Liver (tissue), 9 donors: ENCODE results near the gene RAB2B. TPM values are rescaled to one million over a fixed set of nuclear protein-coding genes. Genes with fewer than 3 reads are reported as not detected.

Source experiments
- DNase-seq: peaks from one replicate; pipeline ENCODE4 v3.0.0-alpha.2; 2017; ENCODE audit warnings: low spot score
- H3K27ac ChIP-seq, 2 donors: one replicate each; pipeline ENCODE4 v1.7.0; 2013; ENCODE audit warnings: inconsistent platforms in 2 of 2, low read length in 2 of 2, control low read depth in 1 of 2, low read depth in 1 of 2, mild to moderate bottlenecking in 1 of 2
- H3K27me3 ChIP-seq, 4 donors: one replicate each; pipeline versions ENCODE4 v1.6.1 to v1.7.0; 2013; ENCODE audit warnings: low read length in 3 of 4, inconsistent platforms in 1 of 4, mild to moderate bottlenecking in 1 of 4, moderate library complexity in 1 of 4; ENCODE audit not compliant: control insufficient read depth in 4 of 4, insufficient read depth in 4 of 4
- H3K36me3 ChIP-seq, 4 donors: one replicate each; pipeline versions ENCODE4 v1.6.1 to v1.7.0; 2013; ENCODE audit warnings: low read length in 3 of 4, mild to moderate bottlenecking in 3 of 4, low read depth in 1 of 4, moderate library complexity in 1 of 4; ENCODE audit not compliant: control insufficient read depth in 4 of 4, insufficient read depth in 3 of 4
- H3K4me1 ChIP-seq, 4 donors: one replicate each; pipeline versions ENCODE4 v1.6.1 to v1.7.0; 2013; ENCODE audit warnings: low read length in 3 of 4, mild to moderate bottlenecking in 3 of 4, moderate library complexity in 1 of 4; ENCODE audit not compliant: control insufficient read depth in 4 of 4, insufficient read depth in 4 of 4
- H3K4me3 ChIP-seq, 3 donors: one replicate each; pipeline versions ENCODE4 v1.6.1 to v1.7.0; 2013; ENCODE audit warnings: low read length in 3 of 3, control low read depth in 1 of 3, low read depth in 1 of 3, mild to moderate bottlenecking in 1 of 3
- H3K9ac ChIP-seq, 2 donors: one replicate each; pipeline ENCODE4 v1.7.0; 2013; ENCODE audit warnings: low read length in 2 of 2, mild to moderate bottlenecking in 2 of 2, moderate library complexity in 2 of 2, control low read depth in 1 of 2, low read depth in 1 of 2
- H3K9me3 ChIP-seq, 4 donors: one replicate each; pipeline versions ENCODE4 v1.6.1 to v1.7.0; 2013; ENCODE audit warnings: low read length in 3 of 4; ENCODE audit not compliant: control insufficient read depth in 4 of 4
- ATF3 ChIP-seq: IDR thresholded peaks from 2 replicates; pipeline ENCODE4 v1.6.1; 2016; ENCODE audit warnings: antibody characterized with exemption
- EGR1 ChIP-seq, 2 donors: IDR thresholded peaks; 2 replicates each; pipeline ENCODE4 v1.6.1; 2016 to 2018; ENCODE audit warnings: antibody characterized with exemption in 2 of 2, low read depth in 2 of 2
- FOXA1 ChIP-seq: IDR thresholded peaks from 2 replicates; pipeline ENCODE4 v1.6.1; 2016; ENCODE audit warnings: antibody characterized with exemption
- FOXA2 ChIP-seq: IDR thresholded peaks from 2 replicates; pipeline ENCODE4 v1.6.1; 2016; ENCODE audit warnings: antibody characterized with exemption
- GABPA ChIP-seq, 2 donors: IDR thresholded peaks in 1 of 2; conservative IDR thresholded peaks in 1 of 2; 2 replicates each; pipeline ENCODE4 v1.6.1; 2016; ENCODE audit warnings: antibody characterized with exemption in 2 of 2, mild to moderate bottlenecking in 1 of 2, moderate library complexity in 1 of 2
- HNF4A ChIP-seq, 2 donors: conservative IDR thresholded peaks; 2 replicates each; pipeline ENCODE4 v1.6.1; 2016; ENCODE audit warnings: antibody characterized with exemption in 2 of 2, mild to moderate bottlenecking in 2 of 2
- HNF4G ChIP-seq: IDR thresholded peaks from 2 replicates; pipeline ENCODE4 v1.6.1; 2016; ENCODE audit warnings: antibody characterized with exemption
- JUND ChIP-seq, 2 donors: IDR thresholded peaks; 2 replicates each; pipeline ENCODE4 v1.6.1; 2016; ENCODE audit warnings: antibody characterized with exemption in 2 of 2
- MAX ChIP-seq: IDR thresholded peaks from 2 replicates; pipeline ENCODE4 v1.6.1; 2016; ENCODE audit warnings: antibody characterized with exemption
- NR2F2 ChIP-seq: IDR thresholded peaks from 2 replicates; pipeline ENCODE4 v1.6.1; 2016; ENCODE audit warnings: antibody characterized with exemption
- RAD21 ChIP-seq, 2 donors: IDR thresholded peaks; 2 replicates each; pipeline ENCODE4 v1.6.1; 2016; ENCODE audit warnings: antibody characterized with exemption in 2 of 2, mild to moderate bottlenecking in 2 of 2
- REST ChIP-seq: IDR thresholded peaks from 2 replicates; pipeline ENCODE4 v1.6.1; 2016; ENCODE audit warnings: antibody characterized with exemption, mild to moderate bottlenecking
- RXRA ChIP-seq, 2 donors: IDR thresholded peaks; 2 replicates each; pipeline ENCODE4 v1.6.1; 2017 to 2018; ENCODE audit warnings: antibody characterized with exemption in 2 of 2, mild to moderate bottlenecking in 1 of 2
- SP1 ChIP-seq: IDR thresholded peaks from 2 replicates; pipeline ENCODE4 v1.6.1; 2018; ENCODE audit warnings: antibody characterized with exemption, mild to moderate bottlenecking
- TAF1 ChIP-seq: conservative IDR thresholded peaks from 2 replicates; pipeline ENCODE4 v1.6.1; 2016; ENCODE audit warnings: antibody characterized with exemption, mild to moderate bottlenecking
- YY1 ChIP-seq: IDR thresholded peaks from 2 replicates; pipeline ENCODE4 v1.6.1; 2016; ENCODE audit warnings: antibody characterized with exemption, mild to moderate bottlenecking
- WGBS: extraction: QIAGEN DNeasy Blood & Tissue Kit; methylation state at CpG from one replicate; pipeline ENCODE4 v1.1.7; 2013; 5-methylcytosine and 5-hydroxymethylcytosine counted together
- polyA plus RNA-seq, 2 donors: library from polyadenylated mRNA; stranded (reverse) in 1 of 2; unstranded in 1 of 2; fragments of 200-250 nt in 1 of 2; fragments of >200 nt in 1 of 2; fragmentation: Nextera tagmentation in 1 of 2; extraction: Ambion mirVana in 1 of 2; gene quantifications; one replicate each; pipeline versions ENCODE4 v1.2.1 to v1.2.3, GENCODE V29; 2013 to 2015
- total RNA-seq, 2 donors: library from RNA; depleted of rRNA; stranded (reverse); fragments of >200 nt; gene quantifications; one replicate each; pipeline ENCODE4 v1.2.3, GENCODE V29; 2014
- TF ChIP-seq, protein P1 (sequence below): IDR thresholded peaks from 2 replicates; pipeline ENCODE4 v1.6.1; 2016; ENCODE audit warnings: antibody characterized with exemption
- TF ChIP-seq, protein P2 (sequence below): fragments of 150-350 bp; IDR thresholded peaks from 2 replicates; pipeline ENCODE4 v1.5.1; 2017; ENCODE audit warnings: improper control_type of control experiment, low read depth, low read length; ENCODE audit not compliant: missing input control
- donor health status: healthy.
- donor health status: healthy.
- donor health status: healthy.
- donor health status: healthy.
- donor health status: healthy.

Gene RAB2B
- total and polyA plus RNA-seq, 4 donors = 4.2 to 60.9 (median 10.4) TPM

DNA sequence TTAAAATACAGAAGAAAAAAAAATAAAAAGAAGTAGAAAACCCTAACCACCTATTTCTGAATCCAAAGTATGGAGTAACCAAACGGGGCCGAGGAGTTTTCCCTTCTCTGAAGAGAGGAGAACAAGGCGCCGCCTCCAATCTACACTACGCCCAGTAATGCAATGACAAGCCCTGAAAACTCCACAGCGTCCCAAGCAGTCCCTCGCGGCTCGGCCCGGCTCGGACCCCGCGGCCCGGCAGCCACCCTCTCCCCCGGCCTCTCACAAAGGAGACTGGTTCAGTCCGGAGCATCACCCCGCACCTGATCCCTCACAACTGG lies 21.2 kb downstream of the RAB2B start:
- no peak for TF ChIP-seq FOXA1
- no peaks in the 10 kb centered on the region for H3K9me3 ChIP-seq
- peaks cover 3 to 16% (median 10%) of the 10 kb centered on the region in 4 donors for H3K4me1 ChIP-seq
- H3K27ac ChIP-seq = peak overlapping the region; percentile 52 to 72
- WGBS = under 1% methylated on average over 17 of the region's 17 CpGs
- DNase-seq = no peak
- no peaks in the 10 kb centered on the region for H3K27me3 ChIP-seq
- H3K4me3 ChIP-seq = peak overlapping the region; percentile 60 to 94 (median 94)
- peak overlapping the region; percentile 23 to 45 for H3K9ac ChIP-seq
- H3K36me3 ChIP-seq = peaks cover 0 to 5% (median 3%) of the 10 kb centered on the region in 4 donors

GRCh38 chr14:21454843-21455544 lies 21.8 kb downstream of the RAB2B start:
- TF ChIP-seq RAD21 (IDR thresholded peaks at IDR 0.05) (no peak), SP1 (no peak), REST (no peak), NR2F2 (no peak), FOXA2 (no peak), YY1 (no peak), TAF1 (no peak), GABPA (IDR thresholded peaks at IDR 0.05 in 1 of 2, conservative IDR thresholded peaks at IDR 0.05 in 1 of 2) (no peak), EGR1 (IDR thresholded peaks at IDR 0.05; ENCODE audit: low read depth in 2 of 2) (no peak), JUND (IDR thresholded peaks at IDR 0.05) (no peak), HNF4A (conservative IDR thresholded peaks at IDR 0.05) (no peak), HNF4G (no peak), MAX (no peak), FOXA1 (no peak), ATF3 (no peak), RXRA (IDR thresholded peaks at IDR 0.05) (no peak)
- TF ChIP-seq, protein P1, sequence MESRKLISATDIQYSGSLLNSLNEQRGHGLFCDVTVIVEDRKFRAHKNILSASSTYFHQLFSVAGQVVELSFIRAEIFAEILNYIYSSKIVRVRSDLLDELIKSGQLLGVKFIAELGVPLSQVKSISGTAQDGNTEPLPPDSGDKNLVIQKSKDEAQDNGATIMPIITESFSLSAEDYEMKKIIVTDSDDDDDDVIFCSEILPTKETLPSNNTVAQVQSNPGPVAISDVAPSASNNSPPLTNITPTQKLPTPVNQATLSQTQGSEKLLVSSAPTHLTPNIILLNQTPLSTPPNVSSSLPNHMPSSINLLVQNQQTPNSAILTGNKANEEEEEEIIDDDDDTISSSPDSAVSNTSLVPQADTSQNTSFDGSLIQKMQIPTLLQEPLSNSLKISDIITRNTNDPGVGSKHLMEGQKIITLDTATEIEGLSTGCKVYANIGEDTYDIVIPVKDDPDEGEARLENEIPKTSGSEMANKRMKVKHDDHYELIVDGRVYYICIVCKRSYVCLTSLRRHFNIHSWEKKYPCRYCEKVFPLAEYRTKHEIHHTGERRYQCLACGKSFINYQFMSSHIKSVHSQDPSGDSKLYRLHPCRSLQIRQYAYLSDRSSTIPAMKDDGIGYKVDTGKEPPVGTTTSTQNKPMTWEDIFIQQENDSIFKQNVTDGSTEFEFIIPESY = no peak
- TF ChIP-seq, protein P2, sequence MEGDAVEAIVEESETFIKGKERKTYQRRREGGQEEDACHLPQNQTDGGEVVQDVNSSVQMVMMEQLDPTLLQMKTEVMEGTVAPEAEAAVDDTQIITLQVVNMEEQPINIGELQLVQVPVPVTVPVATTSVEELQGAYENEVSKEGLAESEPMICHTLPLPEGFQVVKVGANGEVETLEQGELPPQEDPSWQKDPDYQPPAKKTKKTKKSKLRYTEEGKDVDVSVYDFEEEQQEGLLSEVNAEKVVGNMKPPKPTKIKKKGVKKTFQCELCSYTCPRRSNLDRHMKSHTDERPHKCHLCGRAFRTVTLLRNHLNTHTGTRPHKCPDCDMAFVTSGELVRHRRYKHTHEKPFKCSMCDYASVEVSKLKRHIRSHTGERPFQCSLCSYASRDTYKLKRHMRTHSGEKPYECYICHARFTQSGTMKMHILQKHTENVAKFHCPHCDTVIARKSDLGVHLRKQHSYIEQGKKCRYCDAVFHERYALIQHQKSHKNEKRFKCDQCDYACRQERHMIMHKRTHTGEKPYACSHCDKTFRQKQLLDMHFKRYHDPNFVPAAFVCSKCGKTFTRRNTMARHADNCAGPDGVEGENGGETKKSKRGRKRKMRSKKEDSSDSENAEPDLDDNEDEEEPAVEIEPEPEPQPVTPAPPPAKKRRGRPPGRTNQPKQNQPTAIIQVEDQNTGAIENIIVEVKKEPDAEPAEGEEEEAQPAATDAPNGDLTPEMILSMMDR = no peak
- H3K36me3 ChIP-seq = peaks cover 0 to 4% (median 2%) of the 10 kb centered on the region in 4 donors
- no peak for DNase-seq
- no peaks in the 10 kb centered on the region for H3K27me3 ChIP-seq
- H3K4me3 ChIP-seq = peak overlapping the region; percentile 60 to 94 (median 66)
- H3K27ac ChIP-seq = peak overlapping the region in 1 of 2 donors; percentile 72
- peaks cover 3 to 16% (median 10%) of the 10 kb centered on the region in 4 donors for H3K4me1 ChIP-seq
- WGBS = 23% methylated on average over 15 of the region's 15 CpGs
- H3K9ac ChIP-seq = peak overlapping the region; percentile 23 to 45
- no peaks in the 10 kb centered on the region for H3K9me3 ChIP-seq
